K562 (cell line): ENCODE measurements around the gene RAB7A. TPM values are rescaled to one million over a fixed set of nuclear protein-coding genes. Genes with fewer than 3 reads are reported as not detected.

Source experiments
- ATAC-seq: fragments of 200-7000 bp; cut with Tn5 transposase; 3 replicates; pipeline ENCODE4 v1.9.1; 2020; ENCODE audit warnings: moderate library complexity
- BruUV-seq: library from RNA; stranded (reverse); fragments of 400-500 nt; replicated peaks from 2 replicates; lab custom pipeline; 2021; lab: Mats Ljungman, UMichigan
- CTCF ChIA-PET: fragments of 300-600 bp; formaldehyde crosslinking; extraction: SDS; loops from one replicate; lab custom pipeline; 2021; ENCODE audit warnings: low intra/inter-chr PET ratio; lab: Yijun Ruan, JAX
- POLR2A ChIA-PET: fragments of 300-600, 350-650 bp; sonication (Branson Sonifier 250); formaldehyde crosslinking; extraction: SDS; loops from one replicate; lab custom pipeline; 2021; ENCODE audit warnings: antibody characterized with exemption, inconsistent platforms; lab: Yijun Ruan, JAX
- DNase-seq, 4 experiments: peaks; one replicate each; pipeline versions ENCODE4 v3.0.0 to v3.0.0-alpha.2; 2011 to 2018; ENCODE audit warnings: low spot score in 3 of 4, mixed read lengths in 3 of 4; ENCODE audit errors: extremely low read depth in 1 of 4
- FAIRE-seq: peaks from 2 replicates; lab custom pipeline; 2011; peaks lifted over from hg19 to GRCh38; lab: Jason Lieb, UNC
- H2AFZ ChIP-seq: 2 replicates; pipeline ENCODE4 v1.6.0; 2011; ENCODE audit warnings: low read depth, low read length, control low read depth, inconsistent platforms
- H3K27ac ChIP-seq: fragments of 200-600 bp; 3 replicates; pipeline ENCODE4 v1.8.0; 2011; ENCODE audit warnings: low read depth, mild to moderate bottlenecking, control low read depth, inconsistent platforms, low read length, moderate library complexity, mixed read lengths; ENCODE audit errors: extremely low read depth
- H3K27me3 ChIP-seq, 2 experiments: fragments of 300-600 bp in 1 of 2; 2 replicates in 1 of 2; 3 replicates in 1 of 2; pipeline versions ENCODE4 v1.6.0 to v1.8.0; 2011; ENCODE audit warnings: inconsistent platforms in 2 of 2, low read length in 2 of 2, mild to moderate bottlenecking in 1 of 2, mixed read lengths in 1 of 2, moderate library complexity in 1 of 2; ENCODE audit not compliant: control insufficient read depth in 2 of 2, insufficient read depth in 2 of 2
- H3K36me3 ChIP-seq: fragments of 300-600 bp; 3 replicates; pipeline ENCODE4 v1.8.0; 2011; ENCODE audit warnings: mild to moderate bottlenecking, low read length, inconsistent platforms; ENCODE audit not compliant: control insufficient read depth, insufficient read depth
- H3K4me1 ChIP-seq, 2 experiments: fragments of 200-600 bp in 1 of 2; replicated peaks in 1 of 2; 2 replicates in 1 of 2; 3 replicates in 1 of 2; pipeline versions ENCODE4 v1.5.1 to v1.8.0; 2011; ENCODE audit warnings: inconsistent platforms in 2 of 2, low read length in 2 of 2, mild to moderate bottlenecking in 1 of 2, mixed read lengths in 1 of 2, moderate library complexity in 1 of 2; ENCODE audit not compliant: control insufficient read depth in 2 of 2, insufficient read depth in 2 of 2
- H3K4me2 ChIP-seq: 2 replicates; pipeline ENCODE4 v1.6.1; 2011; ENCODE audit warnings: low read length, control low read depth, inconsistent platforms, mixed read lengths; ENCODE audit not compliant: insufficient read depth
- H3K4me3 ChIP-seq: fragments of 200-600 bp; sonication (generic), shearing (Covaris generic); 2 replicates; pipeline ENCODE4 v1.5.1; 2016; ENCODE audit warnings: control low read depth, inconsistent platforms
- H3K79me2 ChIP-seq: fragments of 200-600 bp; 3 replicates; pipeline ENCODE4 v1.8.0; 2011; ENCODE audit warnings: low read length, inconsistent platforms; ENCODE audit not compliant: control insufficient read depth, insufficient read depth
- H3K9ac ChIP-seq, 2 experiments: 2 replicates each; pipeline versions ENCODE4 v1.6.0 to v1.6.1; 2011; ENCODE audit warnings: low read depth in 2 of 2, low read length in 2 of 2, control low read depth in 1 of 2, inconsistent platforms in 1 of 2, mild to moderate bottlenecking in 1 of 2, mixed read lengths in 1 of 2; ENCODE audit not compliant: insufficient read depth in 1 of 2
- H3K9me1 ChIP-seq: one replicate; pipeline ENCODE4 v1.6.0; 2011; ENCODE audit warnings: inconsistent platforms, mild to moderate bottlenecking, low read length, moderate library complexity; ENCODE audit not compliant: control insufficient read depth, insufficient read depth
- H3K9me3 ChIP-seq: replicated peaks from 2 replicates; pipeline ENCODE4 v1.5.1; 2011; ENCODE audit warnings: low read depth, low read length, inconsistent platforms; ENCODE audit not compliant: control insufficient read depth, insufficient read depth
- H4K20me1 ChIP-seq: replicated peaks from 2 replicates; pipeline ENCODE4 v1.6.1; 2011; ENCODE audit warnings: low read length, inconsistent platforms, mixed read lengths; ENCODE audit not compliant: control insufficient read depth, insufficient read depth
- ATF7 ChIP-seq: fragments of 450-650 bp; IDR thresholded peaks from 2 replicates; pipeline ENCODE4 v1.7.1; 2014; ENCODE audit warnings: mild to moderate bottlenecking, moderate library complexity
- ETS2 ChIP-seq: IDR thresholded peaks from 2 replicates; pipeline ENCODE4 v1.6.1; 2016; ENCODE audit warnings: borderline replicate concordance, missing genetic modification characterization, mild to moderate bottlenecking, moderate library complexity, missing compliant biosample characterization; ENCODE audit not compliant: poor library complexity, severe bottlenecking
- FOXK2 ChIP-seq, 2 experiments: fragments of 450-650 bp; IDR thresholded peaks in 1 of 2; conservative IDR thresholded peaks in 1 of 2; 2 replicates each; pipeline ENCODE4 v1.6.1; 2016; ENCODE audit warnings: low read depth in 2 of 2, mild to moderate bottlenecking in 1 of 2
- IRF2 ChIP-seq: sonication (generic); formaldehyde crosslinking; IDR thresholded peaks from 2 replicates; pipeline ENCODE4 v1.8.1; 2022; ENCODE audit warnings: mild to moderate bottlenecking, missing genetic modification reagents
- JUND ChIP-seq, 2 experiments: IDR thresholded peaks; 2 replicates in 1 of 2; 3 replicates in 1 of 2; pipeline ENCODE4 v1.6.1; 2011; ENCODE audit warnings: borderline replicate concordance in 2 of 2, low read depth in 2 of 2, low read length in 2 of 2, improper control_type of control experiment in 1 of 2, missing biosample characterization in 1 of 2, missing genetic modification characterization in 1 of 2, missing genetic modification reagents in 1 of 2
- NONO ChIP-seq, 2 experiments: fragments of 200-400 bp in 1 of 2; fragments of 450-650 bp in 1 of 2; formaldehyde crosslinking in 1 of 2; IDR thresholded peaks; 2 replicates each; pipeline ENCODE4 v1.6.1; 2017; ENCODE audit warnings: low read depth in 2 of 2, mild to moderate bottlenecking in 2 of 2, moderate library complexity in 2 of 2, low read length in 1 of 2
- SIX5 ChIP-seq, 2 experiments: IDR thresholded peaks; 2 replicates each; pipeline ENCODE4 v1.6.1; 2011; ENCODE audit warnings: low read length in 2 of 2, borderline replicate concordance in 1 of 2, low read depth in 1 of 2, mild to moderate bottlenecking in 1 of 2, moderate library complexity in 1 of 2; ENCODE audit not compliant: insufficient read depth in 1 of 2
- THRAP3 ChIP-seq: fragments of 450-650 bp; IDR thresholded peaks from 2 replicates; pipeline ENCODE4 v1.6.1; 2016; ENCODE audit warnings: mild to moderate bottlenecking, inconsistent platforms, borderline replicate concordance
- ZBTB40 ChIP-seq, 2 experiments: fragments of 450-650 bp in 1 of 2; sonication (generic) in 1 of 2; formaldehyde crosslinking in 1 of 2; IDR thresholded peaks; 2 replicates each; pipeline versions ENCODE4 v1.7.1 to v1.9.0; 2016 to 2022; ENCODE audit warnings: inconsistent platforms in 1 of 2, mild to moderate bottlenecking in 1 of 2, missing genetic modification reagents in 1 of 2
- WGBS: fragments of 100-300 bp; shearing (Covaris generic); methylation state at CpG from one replicate; pipeline ENCODE4 v1.1.6; 2016; ENCODE audit warnings: low coverage, mixed read lengths; ENCODE audit not compliant: insufficient coverage; ENCODE audit errors: missing lambda C conversion rate; 5-methylcytosine and 5-hydroxymethylcytosine counted together
- in situ Hi-C: fragments of 300-500 bp; cut with MboI; formaldehyde crosslinking; loops from 4 replicates; pipeline ENCODE4 v1.15.0; 2018; ENCODE audit warnings: inconsistent platforms, mixed read lengths
- intact Hi-C: fragments of 100-400 bp; cut with micrococcal nuclease; formaldehyde crosslinking; loops from 2 replicates; pipeline ENCODE4 v1.14.2; 2022
- polyA plus RNA-seq, 8 experiments: library from polyadenylated mRNA; depleted of rRNA in 4 of 8; stranded (reverse) in 5 of 8; unstranded in 3 of 8; fragments of >200 nt; fragmentation: Nextera tagmentation in 2 of 8; fragmentation: Illumina TruSeq in 1 of 8; extraction: Ambion mirVana in 2 of 8; extraction: Trizol in 1 of 8; gene quantifications; 2 replicates each; pipeline versions ENCODE4 v1.2.1 to v1.2.3, GENCODE V29; 2011 to 2014; ENCODE audit warnings: inconsistent platforms in 1 of 8, missing spikeins in 1 of 8
- total RNA-seq, 7 experiments: library from RNA; depleted of rRNA in 6 of 7; stranded (reverse); fragments of >200 nt in 6 of 7; fragmentation: Illumina TruSeq in 2 of 7; extraction: Trizol in 2 of 7; gene quantifications; 2 replicates each; pipeline versions ENCODE4 v1.2.1 to v1.2.3, GENCODE V29; 2011 to 2021; ENCODE audit warnings: low replicate concordance in 1 of 7

Gene RAB7A
- total and polyA plus RNA-seq, 9 of the 15 experiments (the other 6 are each of a cell fraction or from before 2014, with no cell fraction given) = 30.9 to 204 (median 72.8) TPM

GRCh38 chr3:128804017-128804810 lies 78.2 kb downstream of the RAB7A start:
- peaks cover 65% of the 10 kb centered on the region for H3K36me3 ChIP-seq
- ATAC-seq (peak; percentile 97), DNase-seq (peak; percentile 24 to 59 (median 48)), FAIRE-seq (peak; percentile 78)
- no peaks in the 10 kb centered on the region for H4K20me1 ChIP-seq
- peak overlapping the region; percentile 51; the same call in 1 of the 3 replicates for H3K27ac ChIP-seq
- no peaks in the 10 kb centered on the region for H3K9me3 ChIP-seq
- H3K79me2 ChIP-seq = peaks cover 36% of the 10 kb centered on the region
- H3K9ac ChIP-seq = no peak overlapping the region; a peak in 1 of 4 replicates
- H3K4me3 ChIP-seq = no peak overlapping the region
- CTCF ChIA-PET = no interaction called here
- H3K27me3 ChIP-seq = no peaks in the 10 kb centered on the region
- WGBS = 21% methylated on average over 5 of the region's 5 CpGs
- POLR2A ChIA-PET = interaction anchor here (1.0 to 1.3 kb wide), 3 partner anchors 9 to 19 kb away, joined by 3 to 4 read pairs (median 3); no protein-coding TSS in a partner anchor
- peaks cover 0 to 22% of the 10 kb centered on the region in 2 experiments; a peak in 3 of 5 replicates for H3K4me1 ChIP-seq
- in situ Hi-C loops (no loop called here), intact Hi-C loops (loop anchor here (5.0 kb wide), 1 partner anchor 43 kb away; no protein-coding TSS in a partner anchor)
- H3K9me1 ChIP-seq = no peaks in the 10 kb centered on the region
- BruUV-seq = no TSS peak
- no peak overlapping the region for H2AFZ ChIP-seq
- no peak overlapping the region; the same call in 1 of the 2 replicates for H3K4me2 ChIP-seq
- TF ChIP-seq IRF2 (peak; percentile 87; the same call in 1 of the 2 replicates), NONO (IDR thresholded peaks at IDR 0.05; ENCODE audit: low read depth in 2 of 2, low read length in 1 of 2) (0 out of 4 replicates have a peak, but pooled peaks of 1 of the 2 experiments have one; percentile 13), THRAP3 (no peak), ZBTB40 (IDR thresholded peaks at IDR 0.05) (peak; percentile 49; the same call in 1 of the 2 replicates), ZBTB40 (CRISPR knock-in tag; IDR thresholded peaks at IDR 0.05) (no peak), JUND (IDR thresholded peaks at IDR 0.05; ENCODE audit: borderline replicate concordance, low read depth, low read length) (peak; percentile 63; the same call in 1 of the 2 replicates), JUND (tag; IDR thresholded peaks at IDR 0.05; ENCODE audit: borderline replicate concordance, low read depth, low read length) (peak; percentile 40; the same call in 1 of the 3 replicates), ETS2 (no peak), SIX5 (IDR thresholded peaks at IDR 0.05; ENCODE audit: borderline replicate concordance in 1 of 2, insufficient read depth in 1 of 2, low read depth in 1 of 2, low read length in 2 of 2) (no peak), ATF7 (peak; percentile 51; the same call in 1 of the 2 replicates), FOXK2 (conservative IDR thresholded peaks at IDR 0.05 in 1 of 2, IDR thresholded peaks at IDR 0.05 in 1 of 2; ENCODE audit: low read depth in 2 of 2) (peak; percentile 53 to 69; a peak in 3 of 4 replicates)
